Measurements from ENCODE around the gene KCNQ1.

KCNQ1 gene

DNA sequence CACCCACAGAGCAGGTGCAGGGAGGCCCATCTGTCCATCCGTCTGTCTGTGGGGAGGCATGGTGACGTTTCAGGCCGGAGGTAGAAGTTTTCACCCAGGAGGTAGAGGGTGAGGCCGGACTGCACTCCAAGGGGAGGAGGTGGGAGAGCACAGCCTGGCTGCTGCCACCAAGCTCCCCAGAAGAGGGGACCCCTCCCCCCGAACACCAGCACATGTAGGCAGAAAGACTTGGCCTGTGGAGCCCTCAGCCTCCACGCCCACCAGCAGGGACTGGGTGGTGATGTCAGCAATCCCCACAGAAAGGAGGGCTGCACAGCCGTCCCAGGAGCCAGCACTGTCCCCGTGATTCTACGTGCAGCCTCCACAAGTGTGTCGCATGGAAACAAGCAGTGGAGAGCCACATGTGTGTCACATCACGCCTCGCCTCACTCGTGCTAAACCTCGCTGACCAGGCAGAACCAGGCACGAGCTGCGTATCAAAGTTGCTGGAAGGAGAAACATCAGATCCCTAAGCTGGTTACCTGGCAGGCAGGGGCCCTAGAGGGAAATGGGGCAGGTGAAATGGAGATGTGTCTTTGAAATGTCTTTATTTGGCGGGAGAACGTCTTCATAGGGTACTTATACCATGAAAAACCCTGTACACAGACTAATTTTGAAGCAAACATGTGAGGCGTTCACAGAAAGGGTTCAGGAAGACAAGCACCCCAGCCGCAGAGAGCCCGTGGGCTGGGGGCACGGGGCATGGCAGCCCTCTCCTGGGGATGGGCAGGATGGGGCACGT, 391.7 kb downstream of the KCNQ1 start:
- ATAC-seq: no peak

DNA sequence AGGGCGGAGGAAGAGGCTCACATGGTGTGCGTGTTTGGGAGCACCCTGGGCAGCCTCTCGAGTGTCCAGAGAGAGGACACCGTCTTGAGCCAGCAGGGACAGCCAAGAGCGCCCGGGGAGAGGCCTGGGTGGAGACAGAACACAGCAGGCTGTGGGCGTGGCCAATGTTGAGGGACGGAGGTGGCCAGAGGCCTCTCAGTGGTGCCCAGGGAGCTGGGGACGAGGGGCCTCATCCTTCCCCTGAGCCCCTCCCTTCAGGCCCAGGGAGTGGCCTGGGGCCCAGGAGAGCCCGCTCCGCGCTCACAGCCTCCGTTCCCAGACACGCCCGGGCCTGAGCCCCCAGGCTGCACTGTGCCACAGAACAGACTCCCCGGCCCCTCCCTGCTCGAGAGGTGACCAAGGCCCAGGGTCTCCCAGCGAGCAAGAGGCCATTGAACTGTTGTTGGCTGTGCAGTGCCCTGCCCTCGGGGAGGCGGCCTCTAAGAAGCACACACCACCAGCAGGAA, 392.3 kb downstream of the KCNQ1 start:
- ATAC-seq: no peak

GRCh38 chr11:2837651-2838050, 392.8 kb downstream of the KCNQ1 start:
- ATAC-seq: no peak

- ATAC-seq: no peak
These were observed 393.3 kb downstream of the KCNQ1 start for GRCh38 chr11:2838091-2838490.

DNA sequence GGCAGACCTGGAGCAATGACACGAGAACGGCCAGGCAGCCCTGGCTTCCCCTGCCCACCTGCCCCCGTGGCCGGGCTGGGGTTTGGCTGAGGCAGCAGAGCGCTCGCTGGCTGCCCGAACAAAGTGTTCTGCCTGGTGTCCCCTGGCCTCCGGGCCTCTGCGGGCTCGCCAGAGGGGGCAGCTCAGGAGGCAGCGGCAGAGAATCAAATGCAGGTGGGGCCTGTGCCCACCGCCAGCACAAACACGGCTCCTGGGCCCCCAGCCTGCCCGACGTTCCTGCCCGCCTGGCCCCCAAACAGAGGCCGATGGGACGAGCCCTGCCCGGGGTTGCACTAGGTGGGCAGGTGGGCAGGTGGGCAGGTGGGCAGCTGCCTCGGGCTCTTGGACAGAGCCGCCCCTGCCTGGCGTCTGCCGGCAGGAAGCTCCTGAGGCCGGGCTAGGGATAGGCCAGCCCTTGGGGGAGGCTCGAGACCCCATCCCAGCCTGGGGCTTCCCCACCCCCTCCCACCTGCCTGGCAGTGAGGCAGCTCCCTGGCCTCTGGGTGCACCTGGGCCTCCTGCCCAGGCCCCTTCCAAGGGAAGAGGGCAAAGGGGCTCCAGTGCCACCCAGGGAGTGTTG, 394.0 kb downstream of the KCNQ1 start:
- ATAC-seq: no peak

- ATAC-seq: no peak
These were observed 394.7 kb downstream of the KCNQ1 start for GRCh38 chr11:2839395-2839943.

- ATAC-seq: no peak
These were observed 396.8 kb downstream of the KCNQ1 start for GRCh38 chr11:2841411-2842190.

GRCh38 chr11:2842876-2843275, 398.1 kb downstream of the KCNQ1 start:
- ATAC-seq: no peak

- no peak for ATAC-seq
These were observed 398.7 kb downstream of the KCNQ1 start for GRCh38 chr11:2843551-2843950.

- no peak for ATAC-seq
These were observed 399.5 kb downstream of the KCNQ1 start for GRCh38 chr11:2844116-2844842.

DNA sequence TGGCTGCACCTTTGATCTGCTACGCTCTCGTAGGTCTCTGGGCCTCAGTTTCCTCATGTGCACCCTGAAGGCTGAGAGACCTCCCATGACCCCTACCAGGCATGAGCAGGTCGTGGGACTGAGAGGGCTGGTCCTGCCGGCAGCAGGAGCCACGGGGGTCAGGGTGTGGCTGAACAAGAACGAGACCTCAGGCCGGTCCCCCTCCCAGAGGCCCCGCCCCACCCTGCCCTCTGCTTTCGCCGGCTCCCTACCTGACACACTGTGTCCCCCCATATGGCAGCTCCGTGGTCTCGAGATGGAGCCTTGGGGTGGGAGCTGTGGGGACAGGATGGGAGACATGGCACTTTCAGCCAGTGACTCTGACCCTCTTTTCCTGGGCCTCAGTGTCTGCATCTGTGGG, 400.2 kb downstream of the KCNQ1 start:
- ATAC-seq: no peak

DNA sequence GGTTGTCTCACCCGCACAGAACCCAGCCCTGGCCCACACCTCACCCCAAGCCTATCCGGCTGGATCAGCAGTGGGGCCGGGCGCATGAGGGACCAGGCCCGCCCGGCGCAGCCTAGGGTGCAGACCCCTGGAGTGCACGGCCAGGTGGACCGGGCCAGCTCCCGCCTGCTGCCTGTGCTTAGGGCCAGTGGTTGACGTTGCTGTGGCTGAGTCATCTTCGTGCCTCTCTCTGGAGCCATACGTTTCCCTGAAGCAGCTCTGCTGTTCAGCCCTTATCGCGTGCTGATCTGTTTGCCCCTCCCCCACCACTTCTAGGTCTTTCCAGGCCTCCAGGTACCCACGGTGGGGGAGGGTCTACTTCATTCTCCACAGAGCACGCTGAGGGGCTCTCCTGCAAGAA, 401.2 kb downstream of the KCNQ1 start:
- no peak for ATAC-seq

DNA sequence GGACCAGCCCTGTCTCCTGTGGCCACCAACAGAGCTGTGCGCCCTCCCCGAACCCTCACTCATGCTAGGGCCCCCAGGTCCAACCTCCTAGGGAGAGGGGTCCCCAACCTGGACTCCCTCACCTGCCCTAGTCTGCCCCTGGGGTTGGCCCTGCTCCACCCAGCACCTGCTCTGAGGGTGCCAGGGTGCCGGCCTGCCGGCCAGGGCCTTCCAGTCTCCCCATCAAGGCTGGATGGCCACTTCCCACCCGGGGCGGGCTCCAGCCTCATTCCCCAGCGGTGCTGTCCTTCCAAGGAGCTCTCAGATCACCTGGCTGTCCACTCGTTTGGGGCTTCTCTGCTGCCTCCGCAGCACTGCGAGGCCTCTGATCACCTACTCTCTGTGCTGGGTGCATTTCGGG, 401.7 kb downstream of the KCNQ1 start:
- ATAC-seq: no peak

DNA sequence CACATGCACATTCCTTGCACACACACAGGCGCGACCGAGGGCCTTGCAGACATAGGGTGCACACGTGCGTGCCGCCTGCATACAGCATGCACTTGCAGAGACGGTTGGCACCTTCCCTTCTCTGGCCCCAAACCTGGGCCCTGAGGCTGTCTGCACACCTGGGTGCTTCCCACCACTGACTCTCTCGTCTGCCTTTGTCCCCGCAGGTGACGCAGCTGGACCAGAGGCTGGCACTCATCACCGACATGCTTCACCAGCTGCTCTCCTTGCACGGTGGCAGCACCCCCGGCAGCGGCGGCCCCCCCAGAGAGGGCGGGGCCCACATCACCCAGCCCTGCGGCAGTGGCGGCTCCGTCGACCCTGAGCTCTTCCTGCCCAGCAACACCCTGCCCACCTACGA, 402.8 kb downstream of the KCNQ1 start:
- ATAC-seq: no peak

DNA sequence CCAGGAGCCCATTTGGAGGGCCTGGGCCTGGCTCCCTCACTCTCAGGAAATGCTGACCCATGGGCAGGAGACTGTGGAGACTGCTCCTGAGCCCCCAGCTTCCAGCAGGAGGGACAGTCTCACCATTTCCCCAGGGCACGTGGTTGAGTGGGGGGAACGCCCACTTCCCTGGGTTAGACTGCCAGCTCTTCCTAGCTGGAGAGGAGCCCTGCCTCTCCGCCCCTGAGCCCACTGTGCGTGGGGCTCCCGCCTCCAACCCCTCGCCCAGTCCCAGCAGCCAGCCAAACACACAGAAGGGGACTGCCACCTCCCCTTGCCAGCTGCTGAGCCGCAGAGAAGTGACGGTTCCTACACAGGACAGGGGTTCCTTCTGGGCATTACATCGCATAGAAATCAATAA, 403.7 kb downstream of the KCNQ1 start:
- no peak for ATAC-seq

- no peak for ATAC-seq
These were observed 405.4 kb downstream of the KCNQ1 start for GRCh38 chr11:2849994-2850770.

- no peak for ATAC-seq
These were observed 408.6 kb downstream of the KCNQ1 start for GRCh38 chr11:2853401-2853800.

GRCh38 chr11:2853997-2854560, 409.3 kb downstream of the KCNQ1 start:
- ATAC-seq: no peak

GRCh38 chr11:2855162-2855561, 410.4 kb downstream of the KCNQ1 start:
- no peak for ATAC-seq

DNA sequence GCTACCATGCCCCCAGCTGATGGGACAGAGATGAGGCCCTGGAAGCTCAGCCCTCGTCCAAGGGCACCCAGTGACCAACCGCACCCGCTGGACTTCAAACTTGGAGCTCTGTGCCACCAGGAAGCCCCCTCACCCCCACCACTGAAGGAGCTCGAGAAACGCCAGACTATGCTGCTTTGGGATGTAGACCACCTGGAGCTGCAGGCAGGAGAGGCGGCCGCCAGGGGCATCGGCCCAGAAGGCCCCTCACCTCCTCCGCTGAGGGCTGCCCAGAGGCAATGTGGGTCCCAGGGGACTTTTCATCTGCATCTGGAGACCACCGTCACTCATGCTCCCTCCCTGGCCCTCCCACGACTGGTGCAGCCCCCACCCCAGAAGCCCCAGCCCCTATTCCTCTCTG, 412.5 kb downstream of the KCNQ1 start:
- no peak for ATAC-seq

- ATAC-seq: no peak
These were observed 413.1 kb downstream of the KCNQ1 start for GRCh38 chr11:2857918-2858317.

All from activated CD4-positive, CD25-positive, alpha-beta regulatory T cell treated with anti-CD3 and anti-CD28 coated beads, Interleukin-2, amount 50 U/mL, for 24 hours (primary cell).